ENCODE results near the gene NKAIN2. TPM values are rescaled to one million over a fixed set of nuclear protein-coding genes. Genes with fewer than 3 reads are reported as not detected.

The NKAIN2 gene
- total RNA-seq, 1 donor from 2014 or later: not detected

- Histone ChIP-seq H3K27ac (no peak overlapping the region), H3K4me3 (no peak overlapping the region), H3K4me1 (no peaks in the 10 kb centered on the region), H3K9me3 (no peaks in the 10 kb centered on the region), H3K27me3 (no peaks in the 10 kb centered on the region), H3K36me3 (no peaks in the 10 kb centered on the region)
- ATAC-seq: no peak
- TF ChIP-seq CTCF (IDR thresholded peaks at IDR 0.05): no peak
- DNase-seq: no peak
- intact Hi-C loops (cut with DNase I): no loop called here
Measured at GRCh38 chr6:124040655-124041054, 237.0 kb downstream of the NKAIN2 start.

- Histone ChIP-seq H3K4me1 (no peaks in the 10 kb centered on the region), H3K27ac (no peak overlapping the region), H3K27me3 (no peaks in the 10 kb centered on the region), H3K4me3 (no peak overlapping the region), H3K36me3 (no peaks in the 10 kb centered on the region), H3K9me3 (no peaks in the 10 kb centered on the region)
- DNase-seq (no peak), ATAC-seq (no peak)
- no peak for TF ChIP-seq CTCF (IDR thresholded peaks at IDR 0.05)
- intact Hi-C loops (cut with DNase I): no loop called here
Measured at GRCh38 chr6:124052120-124052519, 248.5 kb downstream of the NKAIN2 start.

- no peak overlapping the region for H3K4me3 ChIP-seq
- no peaks in the 10 kb centered on the region for H3K4me1 ChIP-seq
- no peaks in the 10 kb centered on the region for H3K36me3 ChIP-seq
- ATAC-seq: no peak
- intact Hi-C loops (cut with DNase I): no loop called here
- H3K27ac ChIP-seq: no peak overlapping the region
- DNase-seq: no peak
- no peak for TF ChIP-seq CTCF (IDR thresholded peaks at IDR 0.05)
- no peaks in the 10 kb centered on the region for H3K9me3 ChIP-seq
- no peaks in the 10 kb centered on the region for H3K27me3 ChIP-seq
Measured at GRCh38 chr6:124053315-124053714, 249.7 kb downstream of the NKAIN2 start.

GRCh38 chr6:124054034-124054433, 250.4 kb downstream of the NKAIN2 start:
- H3K36me3 ChIP-seq: no peaks in the 10 kb centered on the region
- no peak for TF ChIP-seq CTCF (IDR thresholded peaks at IDR 0.05)

GRCh38 chr6:124055395-124055794, 251.7 kb downstream of the NKAIN2 start:
- no peaks in the 10 kb centered on the region for H3K36me3 ChIP-seq
- intact Hi-C loops (cut with DNase I): no loop called here
- ATAC-seq (no peak), DNase-seq (no peak)
- no peak for TF ChIP-seq CTCF (IDR thresholded peaks at IDR 0.05)
- H3K27me3 ChIP-seq: no peaks in the 10 kb centered on the region
- H3K9me3 ChIP-seq: no peaks in the 10 kb centered on the region
- H3K4me3 ChIP-seq: no peak overlapping the region
- H3K4me1 ChIP-seq: no peaks in the 10 kb centered on the region
- H3K27ac ChIP-seq: no peak overlapping the region

More at GRCh38 chr6:124054034-124054433, 250.4 kb downstream of the NKAIN2 start:
- H3K4me1 ChIP-seq: no peaks in the 10 kb centered on the region
- ATAC-seq (no peak), DNase-seq (no peak)
- H3K27me3 ChIP-seq: no peaks in the 10 kb centered on the region
- H3K4me3 ChIP-seq: no peak overlapping the region
- no peak overlapping the region for H3K27ac ChIP-seq
- intact Hi-C loops (cut with DNase I): no loop called here
- H3K9me3 ChIP-seq: no peaks in the 10 kb centered on the region

- no peak for TF ChIP-seq CTCF (IDR thresholded peaks at IDR 0.05)
- Histone ChIP-seq H3K9me3 (no peaks in the 10 kb centered on the region), H3K4me1 (no peaks in the 10 kb centered on the region), H3K36me3 (no peaks in the 10 kb centered on the region), H3K4me3 (no peak overlapping the region), H3K27ac (no peak overlapping the region), H3K27me3 (no peaks in the 10 kb centered on the region)
- DNase-seq: no peak
- intact Hi-C loops (cut with DNase I): no loop called here
- ATAC-seq: no peak
Measured at GRCh38 chr6:124055963-124056362, 252.3 kb downstream of the NKAIN2 start.
